Type B pancreatic cell (in vitro differentiated cells): ENCODE results near the gene STX17. TPM values are rescaled to one million over a fixed set of nuclear protein-coding genes. Genes with fewer than 3 reads are reported as not detected.

Source experiments
- DNase-seq: peaks from one replicate; pipeline ENCODE4 v3.0.0; 2021; ENCODE audit warnings: mixed read lengths; ENCODE audit not compliant: unreplicated experiment; ENCODE audit errors: extremely low spot score
- H3K27ac Mint-ChIP-seq: 2 replicates; pipeline ENCODE4 v1.8.0; 2021; ENCODE audit warnings: mild to moderate bottlenecking, mixed read lengths
- H3K27me3 Mint-ChIP-seq: 2 replicates; pipeline ENCODE4 v1.8.0; 2021; ENCODE audit warnings: mixed read lengths
- H3K36me3 Mint-ChIP-seq: 2 replicates; pipeline ENCODE4 v1.8.0; 2021; ENCODE audit warnings: mixed read lengths
- H3K4me1 Mint-ChIP-seq: one replicate; pipeline ENCODE4 v1.8.0; 2021; ENCODE audit warnings: mixed read lengths; ENCODE audit not compliant: unreplicated experiment
- H3K4me3 Mint-ChIP-seq: 2 replicates; pipeline ENCODE4 v1.8.0; 2021; ENCODE audit warnings: mild to moderate bottlenecking, mixed read lengths
- H3K9me3 Mint-ChIP-seq: 2 replicates; pipeline ENCODE4 v1.8.0; 2021; ENCODE audit warnings: mixed read lengths
- total RNA-seq: library from RNA; stranded (reverse); gene quantifications from 2 replicates; pipeline ENCODE4 v1.2.1, GENCODE V29; 2021; ENCODE audit warnings: low replicate concordance
- TF ChIP-seq, protein P1 (sequence below): fragments of 200-600 bp; sonication (generic); conservative IDR thresholded peaks from 2 replicates; pipeline ENCODE4 v1.5.0; 2021; ENCODE audit warnings: antibody characterized with exemption, mild to moderate bottlenecking

Gene STX17
- total RNA-seq, 1 donor from 2014 or later, result 44.5 TPM

DNA sequence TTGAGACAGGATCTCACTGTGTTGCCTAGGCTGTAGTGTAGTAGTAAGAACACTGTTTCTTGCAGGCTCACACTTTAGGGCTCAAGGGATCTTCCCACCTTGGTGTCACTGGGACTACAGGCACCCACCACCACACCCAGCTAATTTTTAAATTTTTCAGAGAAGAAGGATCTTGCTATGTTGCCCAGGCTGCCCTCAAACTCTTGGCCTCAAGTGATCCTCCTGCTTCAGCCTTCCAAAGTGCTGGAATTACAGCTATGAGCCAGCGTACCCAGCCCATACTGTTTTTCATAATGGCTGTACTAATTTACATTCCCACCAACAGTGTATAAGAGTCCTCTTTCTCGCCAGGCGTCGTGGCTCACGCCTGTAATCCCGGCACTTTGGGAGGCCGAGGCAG lies 5.1 kb downstream of the STX17 start:
- Mint-ChIP-seq H3K27me3 (no peaks in the 10 kb centered on the region), H3K4me3 (no peak overlapping the region), H3K27ac (no peak overlapping the region), H3K36me3 (peaks cover 6% of the 10 kb centered on the region), H3K9me3 (no peaks in the 10 kb centered on the region), H3K4me1 (peaks cover 13% of the 10 kb centered on the region)
- TF ChIP-seq, protein P1, sequence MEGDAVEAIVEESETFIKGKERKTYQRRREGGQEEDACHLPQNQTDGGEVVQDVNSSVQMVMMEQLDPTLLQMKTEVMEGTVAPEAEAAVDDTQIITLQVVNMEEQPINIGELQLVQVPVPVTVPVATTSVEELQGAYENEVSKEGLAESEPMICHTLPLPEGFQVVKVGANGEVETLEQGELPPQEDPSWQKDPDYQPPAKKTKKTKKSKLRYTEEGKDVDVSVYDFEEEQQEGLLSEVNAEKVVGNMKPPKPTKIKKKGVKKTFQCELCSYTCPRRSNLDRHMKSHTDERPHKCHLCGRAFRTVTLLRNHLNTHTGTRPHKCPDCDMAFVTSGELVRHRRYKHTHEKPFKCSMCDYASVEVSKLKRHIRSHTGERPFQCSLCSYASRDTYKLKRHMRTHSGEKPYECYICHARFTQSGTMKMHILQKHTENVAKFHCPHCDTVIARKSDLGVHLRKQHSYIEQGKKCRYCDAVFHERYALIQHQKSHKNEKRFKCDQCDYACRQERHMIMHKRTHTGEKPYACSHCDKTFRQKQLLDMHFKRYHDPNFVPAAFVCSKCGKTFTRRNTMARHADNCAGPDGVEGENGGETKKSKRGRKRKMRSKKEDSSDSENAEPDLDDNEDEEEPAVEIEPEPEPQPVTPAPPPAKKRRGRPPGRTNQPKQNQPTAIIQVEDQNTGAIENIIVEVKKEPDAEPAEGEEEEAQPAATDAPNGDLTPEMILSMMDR, result no peak
- no peak for DNase-seq

DNA sequence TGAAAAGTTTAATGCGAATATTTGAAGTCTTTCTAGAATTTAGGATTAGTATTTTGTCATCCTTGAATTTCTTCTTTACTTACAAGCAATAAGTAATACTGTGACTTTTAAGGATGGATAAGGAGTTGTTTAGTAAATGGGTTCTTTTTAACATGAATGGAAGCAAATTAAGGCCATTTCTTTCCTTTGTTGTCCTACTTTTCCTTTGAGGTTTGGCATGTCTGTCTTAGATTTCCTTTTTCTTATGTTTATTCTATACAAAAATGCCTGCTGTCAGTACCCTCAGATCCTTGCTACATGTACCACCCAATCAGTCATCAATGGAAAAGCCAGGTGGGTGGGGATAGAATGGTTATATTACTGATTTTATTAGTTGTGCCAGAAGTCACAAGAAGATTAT lies 10.2 kb downstream of the STX17 start:
- no peak for DNase-seq
- no peaks in the 10 kb centered on the region for H3K27me3 Mint-ChIP-seq
- H3K4me3 Mint-ChIP-seq, result no peak overlapping the region
- H3K9me3 Mint-ChIP-seq, result peaks cover under 1% of the 10 kb centered on the region
- H3K27ac Mint-ChIP-seq, result no peak overlapping the region
- H3K4me1 Mint-ChIP-seq, result peaks cover 8% of the 10 kb centered on the region
- peaks cover 32% of the 10 kb centered on the region for H3K36me3 Mint-ChIP-seq
- TF ChIP-seq, protein P1, result no peak

DNA sequence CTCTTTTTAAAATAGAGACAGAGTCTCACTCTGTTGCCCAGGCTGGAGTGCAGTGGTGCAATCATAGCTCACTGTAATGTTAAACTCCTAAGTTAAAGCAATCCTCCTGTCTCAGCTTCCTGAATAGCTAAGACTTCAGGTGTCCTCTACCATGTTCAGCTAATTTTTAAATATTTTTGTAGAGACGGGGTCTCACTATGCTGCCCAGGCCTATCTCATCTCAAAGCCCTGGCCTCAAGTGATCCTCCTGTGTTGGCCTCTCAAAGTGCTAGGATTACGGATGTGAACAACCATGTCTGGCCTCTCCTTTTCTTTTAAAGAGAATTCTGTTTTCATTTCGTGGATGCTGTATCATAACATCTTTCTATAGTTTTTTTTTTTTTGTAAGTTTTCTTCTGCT lies 11.7 kb downstream of the STX17 start:
- DNase-seq, result no peak
- Mint-ChIP-seq H3K9me3 (peaks cover 7% of the 10 kb centered on the region), H3K27ac (no peak overlapping the region), H3K27me3 (no peaks in the 10 kb centered on the region), H3K4me3 (no peak overlapping the region), H3K36me3 (peaks cover 44% of the 10 kb centered on the region), H3K4me1 (peaks cover 4% of the 10 kb centered on the region)
- TF ChIP-seq, protein P1, result no peak

DNA sequence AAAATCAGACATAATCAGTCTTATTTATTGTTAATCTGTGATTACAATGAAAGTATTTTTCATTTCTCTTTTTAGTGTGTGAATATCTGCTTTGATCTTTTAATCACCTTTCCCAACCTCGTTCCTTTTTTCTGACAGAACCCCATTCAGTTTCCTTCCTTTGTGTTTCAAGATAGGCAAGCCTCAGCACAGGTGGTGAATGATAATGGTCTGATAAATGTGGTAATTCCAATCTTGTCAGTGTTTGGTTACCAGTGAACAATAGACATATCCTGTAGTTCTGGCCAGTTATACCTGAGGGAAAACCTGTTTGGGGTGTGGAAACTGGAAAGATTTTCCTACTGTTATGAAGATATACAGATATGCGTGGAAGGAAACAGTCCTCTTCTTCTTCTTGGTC lies 13.5 kb downstream of the STX17 start:
- TF ChIP-seq, protein P1, result no peak
- H3K4me1 Mint-ChIP-seq, result peaks cover 4% of the 10 kb centered on the region
- peaks cover 56% of the 10 kb centered on the region for H3K36me3 Mint-ChIP-seq
- no peak for DNase-seq
- peaks cover 11% of the 10 kb centered on the region for H3K9me3 Mint-ChIP-seq
- no peak overlapping the region for H3K27ac Mint-ChIP-seq
- H3K27me3 Mint-ChIP-seq, result no peaks in the 10 kb centered on the region
- no peak overlapping the region for H3K4me3 Mint-ChIP-seq

DNA sequence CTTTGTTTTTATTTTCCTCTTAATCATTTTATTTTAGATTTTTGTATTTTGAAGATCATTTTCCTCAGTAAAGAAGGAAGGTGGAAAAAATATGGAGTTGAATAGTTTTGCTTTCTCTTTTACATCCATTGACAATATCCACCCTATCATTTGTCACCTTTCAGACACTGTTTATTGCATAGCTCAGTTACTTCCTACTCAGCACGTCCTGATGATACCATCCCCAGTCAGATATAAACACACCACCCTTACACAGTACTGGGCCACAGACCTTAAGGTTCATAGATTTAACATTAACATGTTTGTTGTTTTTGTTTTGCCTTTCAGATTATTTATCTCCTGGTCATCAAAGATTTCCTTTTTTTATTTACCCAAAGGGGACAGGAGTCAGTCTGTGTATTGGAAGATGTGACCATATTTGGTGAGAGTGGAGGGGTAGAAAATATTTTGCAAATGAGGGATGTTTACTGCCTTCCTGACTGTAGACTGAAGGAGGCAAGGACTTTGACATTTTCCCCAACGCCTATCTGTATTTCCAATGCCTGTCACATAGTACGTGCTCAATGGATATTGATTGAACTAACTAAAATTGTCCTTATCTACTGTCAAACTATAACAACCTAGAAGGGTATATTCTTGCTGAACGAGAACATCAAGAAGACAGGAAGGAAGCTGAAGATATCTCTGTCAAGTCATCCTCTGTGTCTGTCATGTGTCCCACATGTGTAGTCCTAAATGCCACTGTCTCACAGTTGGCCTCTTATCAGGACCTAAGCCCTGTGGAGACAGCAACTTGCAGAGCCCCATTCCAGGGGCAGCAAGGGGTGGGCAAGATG lies 15.6 kb downstream of the STX17 start:
- Mint-ChIP-seq H3K36me3 (peaks cover 70% of the 10 kb centered on the region), H3K9me3 (peaks cover 14% of the 10 kb centered on the region), H3K27ac (peak overlapping the region; percentile 8), H3K4me3 (no peak overlapping the region), H3K4me1 (peaks cover 4% of the 10 kb centered on the region), H3K27me3 (no peaks in the 10 kb centered on the region)
- TF ChIP-seq, protein P1, result no peak
- no peak for DNase-seq
